OCI-LY1 (cell line): ENCODE results near the gene PCBP3.

Source experiments
- H2AFZ ChIP-seq: fragments of 200-600 bp; sonication (generic), shearing (Covaris generic); 2 replicates; pipeline ENCODE4 v1.6.0; 2014; ENCODE audit warnings: antibody characterized with exemption, mild to moderate bottlenecking, low read length
- H3F3A ChIP-seq: fragments of 200-600 bp; sonication (generic), shearing (Covaris generic); 2 replicates; pipeline ENCODE4 v1.6.0; 2014; ENCODE audit warnings: mild to moderate bottlenecking, antibody characterized with exemption, low read length, moderate library complexity; ENCODE audit not compliant: insufficient read depth
- H3K27ac ChIP-seq: fragments of 200-600 bp; sonication (generic); 2 replicates; pipeline ENCODE4 v1.5.1; 2014; ENCODE audit warnings: low read length, mixed run types, mild to moderate bottlenecking, low read depth; ENCODE audit not compliant: poor library complexity, severe bottlenecking
- H3K27me3 ChIP-seq: fragments of 200-600 bp; sonication (generic); 2 replicates; pipeline ENCODE4 v1.6.0; 2014; ENCODE audit warnings: antibody characterized with exemption, mild to moderate bottlenecking, low read length, moderate library complexity; ENCODE audit not compliant: insufficient read depth
- H3K36me3 ChIP-seq: fragments of 200-600 bp; sonication (generic); 2 replicates; pipeline ENCODE4 v1.6.1; 2014; ENCODE audit warnings: mild to moderate bottlenecking, antibody characterized with exemption, low read length, moderate library complexity, mixed read lengths; ENCODE audit not compliant: insufficient read depth
- H3K4me1 ChIP-seq: fragments of 200-600 bp; sonication (generic); 2 replicates; pipeline ENCODE4 v1.5.1; 2014; ENCODE audit warnings: mild to moderate bottlenecking, low read length, moderate library complexity; ENCODE audit not compliant: insufficient read depth, severe bottlenecking
- H3K4me2 ChIP-seq: fragments of 200-600 bp; sonication (generic), shearing (Covaris generic); 2 replicates; pipeline ENCODE4 v1.6.1; 2014; ENCODE audit warnings: low read length
- H3K4me3 ChIP-seq: fragments of 200-600 bp; sonication (generic); 2 replicates; pipeline ENCODE4 v1.5.1; 2014; ENCODE audit warnings: low read length, low read depth, mild to moderate bottlenecking, mixed read lengths; ENCODE audit not compliant: poor library complexity, severe bottlenecking
- H3K79me2 ChIP-seq: fragments of 200-600 bp; shearing (Covaris generic); 2 replicates; pipeline ENCODE4 v1.6.1; 2016; ENCODE audit warnings: mixed run types, low read length, mixed read lengths; ENCODE audit not compliant: insufficient read depth
- H3K9ac ChIP-seq: fragments of 200-600 bp; sonication (generic), shearing (Covaris generic); 2 replicates; pipeline ENCODE4 v1.6.1; 2014; ENCODE audit warnings: mild to moderate bottlenecking, low read length, mixed read lengths
- H3K9me2 ChIP-seq: fragments of 200-600 bp; sonication (generic), shearing (Covaris generic); 2 replicates; pipeline ENCODE4 v1.6.1; 2014; ENCODE audit warnings: low read depth, mild to moderate bottlenecking, low read length, mixed read lengths
- H3K9me3 ChIP-seq: fragments of 200-600 bp; shearing (Covaris generic); 2 replicates; pipeline ENCODE4 v1.6.1; 2014; ENCODE audit warnings: low read length, mixed read lengths
- H4K20me1 ChIP-seq: fragments of 200-600 bp; sonication (generic), shearing (Covaris generic); 2 replicates; pipeline ENCODE4 v1.6.0; 2016; ENCODE audit warnings: mild to moderate bottlenecking, low read length; ENCODE audit not compliant: insufficient read depth
- EZH2 ChIP-seq: fragments of 200-600 bp; sonication (generic), shearing (Covaris generic); IDR thresholded peaks from 2 replicates; pipeline ENCODE4 v1.8.0; 2017; ENCODE audit warnings: borderline replicate concordance, mixed run types, mild to moderate bottlenecking, antibody characterized with exemption, low read length, moderate library complexity, mixed read lengths
- TF ChIP-seq, protein P1 (sequence below): fragments of 200-600 bp; sonication (generic), shearing (Covaris generic); IDR thresholded peaks from 2 replicates; pipeline ENCODE4 v1.5.1; 2017; ENCODE audit warnings: mild to moderate bottlenecking, antibody characterized with exemption, low read length, moderate library complexity, mixed read lengths

The PCBP3 gene

GRCh38 chr21:45914321-45914845, 270.9 kb downstream of the PCBP3 start:
- no peak overlapping the region for H3K9ac ChIP-seq
- no peaks in the 10 kb centered on the region for H3K9me2 ChIP-seq
- H3K9me3 ChIP-seq, result no peaks in the 10 kb centered on the region
- H3K79me2 ChIP-seq, result no peaks in the 10 kb centered on the region
- no peaks in the 10 kb centered on the region for H4K20me1 ChIP-seq
- no peaks in the 10 kb centered on the region for H3F3A ChIP-seq
- no peaks in the 10 kb centered on the region for H3K36me3 ChIP-seq
- H3K4me2 ChIP-seq, result no peak overlapping the region
- no peaks in the 10 kb centered on the region for H3K27me3 ChIP-seq
- H3K27ac ChIP-seq, result no peak overlapping the region
- no peaks in the 10 kb centered on the region for H3K4me1 ChIP-seq
- no peak overlapping the region for H2AFZ ChIP-seq
- TF ChIP-seq EZH2, result no peak
- TF ChIP-seq, protein P1, sequence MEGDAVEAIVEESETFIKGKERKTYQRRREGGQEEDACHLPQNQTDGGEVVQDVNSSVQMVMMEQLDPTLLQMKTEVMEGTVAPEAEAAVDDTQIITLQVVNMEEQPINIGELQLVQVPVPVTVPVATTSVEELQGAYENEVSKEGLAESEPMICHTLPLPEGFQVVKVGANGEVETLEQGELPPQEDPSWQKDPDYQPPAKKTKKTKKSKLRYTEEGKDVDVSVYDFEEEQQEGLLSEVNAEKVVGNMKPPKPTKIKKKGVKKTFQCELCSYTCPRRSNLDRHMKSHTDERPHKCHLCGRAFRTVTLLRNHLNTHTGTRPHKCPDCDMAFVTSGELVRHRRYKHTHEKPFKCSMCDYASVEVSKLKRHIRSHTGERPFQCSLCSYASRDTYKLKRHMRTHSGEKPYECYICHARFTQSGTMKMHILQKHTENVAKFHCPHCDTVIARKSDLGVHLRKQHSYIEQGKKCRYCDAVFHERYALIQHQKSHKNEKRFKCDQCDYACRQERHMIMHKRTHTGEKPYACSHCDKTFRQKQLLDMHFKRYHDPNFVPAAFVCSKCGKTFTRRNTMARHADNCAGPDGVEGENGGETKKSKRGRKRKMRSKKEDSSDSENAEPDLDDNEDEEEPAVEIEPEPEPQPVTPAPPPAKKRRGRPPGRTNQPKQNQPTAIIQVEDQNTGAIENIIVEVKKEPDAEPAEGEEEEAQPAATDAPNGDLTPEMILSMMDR, result no peak
- H3K4me3 ChIP-seq, result no peak overlapping the region

- TF ChIP-seq EZH2, result no peak
- TF ChIP-seq, protein P1, result no peak
- Histone ChIP-seq H3K9me2 (no peaks in the 10 kb centered on the region), H3K79me2 (no peaks in the 10 kb centered on the region), H4K20me1 (no peaks in the 10 kb centered on the region), H2AFZ (no peak overlapping the region), H3K36me3 (no peaks in the 10 kb centered on the region), H3K27ac (no peak overlapping the region), H3K9ac (no peak overlapping the region), H3K4me2 (no peak overlapping the region), H3K27me3 (no peaks in the 10 kb centered on the region), H3F3A (no peaks in the 10 kb centered on the region), H3K4me1 (no peaks in the 10 kb centered on the region), H3K4me3 (no peak overlapping the region), H3K9me3 (no peaks in the 10 kb centered on the region)
These were observed 272.7 kb downstream of the PCBP3 start for GRCh38 chr21:45916011-45916840.

GRCh38 chr21:45917241-45917640, 273.7 kb downstream of the PCBP3 start:
- H3K9ac ChIP-seq, result no peak overlapping the region
- no peaks in the 10 kb centered on the region for H3K79me2 ChIP-seq
- H4K20me1 ChIP-seq, result no peaks in the 10 kb centered on the region
- H2AFZ ChIP-seq, result no peak overlapping the region
- no peaks in the 10 kb centered on the region for H3F3A ChIP-seq
- no peaks in the 10 kb centered on the region for H3K4me1 ChIP-seq
- no peak overlapping the region for H3K4me2 ChIP-seq
- H3K4me3 ChIP-seq, result no peak overlapping the region
- no peaks in the 10 kb centered on the region for H3K27me3 ChIP-seq
- no peaks in the 10 kb centered on the region for H3K36me3 ChIP-seq
- H3K9me2 ChIP-seq, result no peaks in the 10 kb centered on the region
- no peak overlapping the region for H3K27ac ChIP-seq
- no peak for TF ChIP-seq EZH2
- TF ChIP-seq, protein P1, result no peak
- no peaks in the 10 kb centered on the region for H3K9me3 ChIP-seq
